NCI-H2227 (cell line): ENCODE measurements around the gene GDI1.
A peak's percentile ranks its signal among the peaks of the same experiment; 100 is the strongest.

Experiments
- DNase-seq: peaks from one replicate; lab custom pipeline; 2025; ENCODE audit not compliant: unreplicated experiment; lab: John Stamatoyannopoulos, UW

The GDI1 gene

GRCh38 chrX:154459832-154460231 is 22.9 kb downstream of the GDI1 start:
- DNase-seq = no peak

- DNase-seq = peak; percentile 12
Observed at GRCh38 chrX:154460326-154460725, 23.4 kb downstream of the GDI1 start.

GRCh38 chrX:154462396-154462795 is 25.4 kb downstream of the GDI1 start:
- no peak for DNase-seq

- DNase-seq = no peak
Observed at GRCh38 chrX:154463611-154464220, 26.8 kb downstream of the GDI1 start.

- no peak for DNase-seq
Observed at GRCh38 chrX:154464806-154465365, 27.9 kb downstream of the GDI1 start.

- no peak for DNase-seq
Observed at GRCh38 chrX:154465601-154466000, 28.6 kb downstream of the GDI1 start.

GRCh38 chrX:154466036-154466435 is 29.1 kb downstream of the GDI1 start:
- no peak for DNase-seq

- no peak for DNase-seq
Observed at GRCh38 chrX:154466907-154467306, 30.0 kb downstream of the GDI1 start.

- DNase-seq = no peak
Observed at GRCh38 chrX:154467556-154467955, 30.6 kb downstream of the GDI1 start.

GRCh38 chrX:154468217-154468616 is 31.3 kb downstream of the GDI1 start:
- no peak for DNase-seq

GRCh38 chrX:154469114-154469513 is 32.2 kb downstream of the GDI1 start:
- DNase-seq = no peak

GRCh38 chrX:154469880-154470279 is 32.9 kb downstream of the GDI1 start:
- DNase-seq = no peak

GRCh38 chrX:154470434-154470833 is 33.5 kb downstream of the GDI1 start:
- DNase-seq = no peak

- DNase-seq = no peak
Observed at GRCh38 chrX:154470914-154471568, 34.1 kb downstream of the GDI1 start.

GRCh38 chrX:154471839-154472684 is 35.1 kb downstream of the GDI1 start:
- no peak for DNase-seq

- no peak for DNase-seq
Observed at GRCh38 chrX:154472685-154473632, 36.0 kb downstream of the GDI1 start.

GRCh38 chrX:154473683-154474082 is 36.7 kb downstream of the GDI1 start:
- no peak for DNase-seq

GRCh38 chrX:154476821-154477220 is 39.9 kb downstream of the GDI1 start:
- no peak for DNase-seq

GRCh38 chrX:154477891-154478477 is 41.0 kb downstream of the GDI1 start:
- no peak for DNase-seq
